Stimulated activated CD4-positive, alpha-beta T cell treated with anti-CD3 and anti-CD28 coated beads, TNF-alpha, amount 100 ng/mL, for 1 hour (primary cell): ENCODE data around the gene TUSC7.

ENCODE experiments used
- DNase-seq, 3 donors: peaks; one replicate each; pipeline ENCODE4 v3.0.0-alpha.2; 2020; ENCODE audit warnings: low read depth in 3 of 3, low spot score in 1 of 3

TUSC7 gene

DNA sequence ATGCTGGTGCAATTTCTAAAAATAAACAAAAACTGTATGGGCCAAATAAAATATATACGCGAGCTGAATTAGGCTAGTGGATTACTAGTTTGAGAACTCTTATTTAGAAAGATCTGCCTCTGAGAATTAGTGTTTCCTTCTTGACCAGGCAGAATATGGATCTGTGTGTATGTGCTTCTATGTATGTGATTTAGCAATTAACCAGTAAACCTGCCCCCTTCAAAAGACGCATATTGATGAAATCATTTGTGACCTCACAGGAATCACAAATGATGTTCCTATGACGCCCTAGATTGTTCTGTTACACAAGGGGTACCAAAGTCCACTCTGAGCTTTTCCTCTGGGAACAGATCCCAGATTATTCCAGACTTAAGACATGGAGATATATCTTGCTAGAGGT lies at the start of gene TUSC7:
Gene TUSC7 (plus strand): TSS at position 301 of the 400 bp plus-strand sequence.
- DNase-seq = no peak

DNA sequence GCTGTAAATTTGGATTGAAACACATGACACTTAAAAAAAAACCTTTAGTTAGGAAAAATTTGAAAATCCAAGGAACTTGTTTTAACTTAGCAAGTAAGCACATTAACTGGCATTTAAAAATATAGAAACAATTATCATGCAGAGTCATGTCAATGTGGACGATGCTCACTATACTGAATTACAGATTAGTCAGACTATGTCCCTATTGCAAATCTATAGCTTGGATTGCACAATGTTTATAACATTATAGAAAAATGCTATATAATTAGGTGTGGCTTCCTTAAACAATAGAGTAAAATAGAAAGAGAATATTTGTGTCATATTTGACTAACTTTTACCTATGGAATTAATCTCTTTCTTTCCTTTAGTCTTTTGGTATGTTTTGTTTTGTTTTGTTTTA lies 48.4 kb upstream of the TUSC7 start:
- no peak for DNase-seq

DNA sequence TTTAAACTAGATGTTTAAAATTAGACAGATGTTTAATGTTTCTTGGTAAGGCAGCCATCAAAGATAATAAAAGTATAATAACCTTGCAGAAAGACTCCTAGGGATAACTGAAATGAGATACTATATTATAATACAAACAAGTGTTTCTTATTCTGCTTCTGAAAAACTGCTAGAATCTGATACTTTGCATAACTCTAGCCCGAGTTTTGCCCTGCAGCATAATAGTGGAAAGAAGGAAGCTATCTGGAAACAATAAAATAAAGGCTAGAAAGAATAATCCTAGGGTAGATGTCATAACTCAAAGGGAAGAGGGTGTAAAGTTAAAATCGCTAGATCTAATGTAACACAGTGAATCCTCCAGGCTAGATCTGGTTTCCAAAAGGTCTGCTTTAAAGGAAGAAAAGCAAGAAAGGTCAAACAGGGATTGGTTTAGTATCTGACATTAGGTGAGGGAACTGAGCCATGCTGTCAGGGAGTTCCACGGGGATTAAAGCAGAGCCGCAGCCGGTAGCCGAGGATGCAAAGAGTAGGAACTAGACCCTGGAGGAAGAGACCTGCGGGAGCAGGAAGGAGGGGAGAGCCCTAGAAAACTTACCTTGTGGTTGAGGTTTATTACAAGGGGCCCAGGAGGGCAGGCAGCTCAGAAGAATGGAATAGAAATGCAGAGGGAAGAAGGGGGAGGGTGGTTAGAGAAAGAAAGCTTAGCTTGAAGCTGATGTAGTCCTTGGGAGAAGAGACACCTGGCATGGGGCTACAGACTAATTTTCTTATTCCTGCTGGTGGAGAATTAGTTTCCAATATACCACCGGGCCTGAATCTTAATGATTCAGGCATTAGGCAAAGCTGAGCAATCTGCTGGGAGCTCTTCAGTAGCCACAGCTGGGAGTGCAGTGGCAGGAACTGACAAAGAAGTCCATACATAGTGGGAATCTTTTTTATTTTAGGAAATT lies 46.1 kb upstream of the TUSC7 start:
- DNase-seq = no peak

DNA sequence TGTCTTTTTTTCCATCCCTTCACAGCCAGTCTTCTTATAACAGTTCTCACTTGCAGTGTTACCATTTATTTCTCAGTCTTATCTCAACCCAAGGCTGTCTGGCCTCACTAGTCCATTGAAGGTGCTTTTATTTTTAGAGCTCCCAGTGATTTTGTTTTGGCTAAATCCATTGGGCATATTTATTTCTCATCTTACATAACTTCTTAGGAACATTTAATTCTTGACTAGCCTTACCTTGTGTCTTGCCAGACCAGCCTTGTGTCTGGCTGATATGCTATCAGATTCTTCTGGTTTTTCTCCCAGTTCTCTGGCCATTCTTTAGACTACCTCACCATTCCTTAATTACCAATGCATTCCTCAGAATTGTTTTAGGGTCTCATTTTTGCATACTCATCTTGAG lies 42.3 kb upstream of the TUSC7 start:
- no peak for DNase-seq

DNA sequence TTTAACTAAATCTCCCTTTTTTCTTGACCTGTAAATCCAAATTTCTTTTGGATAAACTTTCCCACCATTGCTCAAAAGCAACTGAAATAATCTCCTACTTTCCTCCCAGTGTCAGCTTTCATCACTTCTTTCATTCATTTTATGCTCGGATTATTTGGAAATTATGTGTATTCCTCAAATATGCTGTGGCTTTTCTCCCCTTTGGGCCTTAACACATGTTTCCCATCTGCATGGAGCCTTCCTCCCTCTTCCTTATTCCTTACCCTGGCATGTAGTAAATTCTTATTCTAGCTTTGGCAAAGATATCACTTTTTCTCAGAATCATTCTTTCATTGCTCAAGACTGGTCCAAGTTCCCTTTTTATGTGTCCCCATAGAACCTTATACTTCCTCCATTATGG lies 41.8 kb upstream of the TUSC7 start:
- no peak for DNase-seq

DNA sequence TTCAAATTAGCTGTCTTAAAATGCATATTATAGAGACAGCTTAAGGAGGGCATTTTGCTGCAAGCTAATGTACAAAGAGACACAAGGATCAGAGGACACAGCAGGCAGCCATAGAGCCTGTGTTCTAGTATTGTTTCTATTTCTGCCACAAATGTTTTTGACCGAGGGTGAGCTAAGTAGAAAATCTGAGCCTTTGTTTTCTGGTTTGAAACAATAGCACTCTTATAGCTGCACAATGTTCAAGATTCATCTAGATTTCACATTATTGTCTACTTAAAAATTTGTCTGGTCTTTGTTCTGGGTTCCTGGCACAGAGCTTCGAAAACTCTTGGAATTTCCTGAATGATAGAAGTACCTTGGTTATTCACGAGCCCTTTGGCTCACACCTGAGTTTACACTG lies 40.0 kb upstream of the TUSC7 start:
- DNase-seq = no peak

DNA sequence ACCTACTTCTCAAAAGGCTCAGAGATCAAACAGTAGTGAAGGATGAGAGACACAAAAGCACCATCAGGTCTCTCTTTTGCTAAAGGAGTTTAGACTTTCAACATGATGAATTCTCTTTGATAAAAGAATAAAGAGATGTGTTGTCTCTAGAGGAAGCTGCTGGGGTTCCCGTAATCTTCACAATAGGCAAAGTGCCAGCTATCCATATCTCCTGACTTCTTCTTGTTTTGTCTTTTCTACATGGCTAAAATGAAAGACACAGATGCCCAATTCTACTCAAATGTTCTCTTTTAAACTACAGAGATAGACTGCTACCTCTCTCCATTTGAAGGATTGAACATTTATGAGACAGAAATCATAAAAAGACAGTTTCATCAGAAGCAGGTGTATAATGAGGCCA lies 38.4 kb upstream of the TUSC7 start:
- DNase-seq = no peak

DNA sequence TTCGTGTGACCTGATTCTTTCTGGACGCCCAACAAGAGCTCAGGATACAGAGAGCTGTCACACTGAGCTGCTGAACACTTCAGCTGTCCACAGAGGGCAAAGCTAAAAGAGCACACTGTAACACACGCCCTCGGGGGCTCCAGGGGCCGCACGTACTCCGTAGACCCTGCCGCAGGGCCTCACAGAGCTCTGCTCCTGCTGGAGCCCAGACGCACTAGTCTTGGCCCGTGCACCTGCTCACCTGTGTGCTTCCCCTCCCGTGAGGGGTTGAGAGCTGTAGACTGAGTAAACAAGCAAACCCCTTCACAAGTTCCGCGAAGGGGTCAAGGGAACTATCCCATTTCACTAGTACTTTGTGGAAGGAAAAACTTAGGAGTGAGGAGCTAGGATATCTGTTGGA lies 30.7 kb upstream of the TUSC7 start:
- no peak for DNase-seq

DNA sequence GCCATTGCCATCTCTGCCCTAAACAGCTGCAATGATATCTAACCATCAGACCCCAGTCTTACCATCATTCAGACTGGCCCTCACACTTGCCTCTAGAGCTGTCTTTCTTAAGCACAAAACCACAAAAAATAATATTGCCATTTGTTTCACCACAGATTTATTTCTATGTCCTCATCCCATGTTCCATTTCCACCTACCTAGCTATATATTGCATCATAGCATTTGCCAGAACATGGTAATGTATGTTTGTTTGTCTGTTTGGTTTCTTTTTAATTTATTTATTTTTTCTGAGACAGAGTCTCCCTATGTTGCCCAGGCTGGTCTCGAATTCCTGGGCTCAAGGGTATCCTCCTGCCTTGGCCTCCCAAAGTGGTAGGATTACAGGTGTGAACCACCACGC lies 18.5 kb upstream of the TUSC7 start:
- no peak for DNase-seq

DNA sequence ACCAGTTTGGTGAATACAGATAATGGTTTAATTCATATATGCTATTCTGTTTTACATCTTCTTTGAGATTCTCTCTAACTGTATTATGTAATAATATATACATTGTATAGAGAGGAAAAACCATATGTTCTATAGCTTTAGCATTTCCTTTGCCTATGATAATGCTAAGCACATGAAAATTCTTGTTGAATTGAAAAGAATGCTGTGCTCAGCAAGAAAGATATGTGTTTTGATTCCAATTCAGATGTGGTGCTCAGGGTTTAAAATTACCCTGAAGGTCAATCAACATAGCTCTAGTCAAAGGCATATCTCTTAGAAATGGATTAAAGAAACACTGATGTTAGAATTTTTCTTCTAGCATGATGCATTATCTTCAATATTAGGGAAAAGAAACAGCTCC lies 8.5 kb upstream of the TUSC7 start:
- DNase-seq = no peak

DNA sequence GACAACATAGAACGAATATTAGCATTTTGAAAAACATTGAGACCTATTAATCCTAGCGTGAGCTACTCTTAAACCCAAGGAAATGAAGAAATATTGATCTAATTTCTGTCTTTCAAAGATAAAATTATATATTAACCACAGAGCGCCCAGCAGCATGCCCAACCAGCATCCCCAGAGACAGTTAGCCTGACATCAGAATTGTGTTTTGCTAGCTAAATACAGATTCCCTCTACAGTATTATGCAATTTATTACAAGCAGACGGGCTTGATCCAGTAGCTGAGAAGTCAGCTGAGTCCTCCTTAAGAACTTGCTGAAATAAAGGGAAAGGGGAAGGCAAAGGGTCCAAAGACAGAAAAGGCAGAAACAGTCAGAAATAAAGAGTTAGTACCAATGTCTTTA lies 7.2 kb upstream of the TUSC7 start:
- DNase-seq = no peak

DNA sequence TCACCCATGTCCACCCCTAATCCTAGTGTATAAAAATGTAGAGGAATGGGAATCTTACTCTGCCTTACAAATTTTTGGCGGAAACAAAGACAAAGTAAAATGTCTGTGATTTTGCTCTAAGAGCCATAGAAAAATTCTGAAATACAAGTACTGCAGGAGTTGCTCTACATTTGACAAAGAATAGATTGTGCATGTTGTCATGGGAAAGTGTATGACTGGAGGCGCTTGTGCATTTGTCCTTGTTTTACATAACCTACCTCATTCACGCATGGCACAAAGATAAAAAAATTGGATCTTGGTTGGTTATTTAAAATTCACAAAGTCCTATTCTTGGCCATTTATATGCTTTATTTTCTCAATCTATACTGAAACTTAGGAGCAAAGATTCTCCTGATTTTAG lies 2.0 kb upstream of the TUSC7 start:
- no peak for DNase-seq

DNA sequence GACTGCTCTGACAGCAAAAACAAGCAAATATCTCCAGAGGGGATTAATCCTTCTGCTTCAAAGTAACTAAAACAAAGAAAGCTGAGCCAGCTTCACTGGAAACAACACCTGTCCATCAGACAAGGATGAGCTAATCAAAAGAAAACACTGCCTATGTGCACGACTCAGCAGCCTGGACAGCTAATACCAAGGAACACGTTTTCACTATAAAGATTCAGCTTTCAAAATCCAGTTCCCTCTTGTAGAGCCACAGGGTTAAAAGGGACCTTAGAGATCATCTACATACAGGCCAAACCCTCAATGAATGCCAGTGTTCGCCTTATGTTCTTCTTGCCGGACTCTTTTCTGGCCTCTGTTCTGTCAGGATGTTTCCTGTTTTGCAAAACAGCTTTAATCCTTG lies 6.9 kb downstream of the TUSC7 start:
- no peak for DNase-seq

DNA sequence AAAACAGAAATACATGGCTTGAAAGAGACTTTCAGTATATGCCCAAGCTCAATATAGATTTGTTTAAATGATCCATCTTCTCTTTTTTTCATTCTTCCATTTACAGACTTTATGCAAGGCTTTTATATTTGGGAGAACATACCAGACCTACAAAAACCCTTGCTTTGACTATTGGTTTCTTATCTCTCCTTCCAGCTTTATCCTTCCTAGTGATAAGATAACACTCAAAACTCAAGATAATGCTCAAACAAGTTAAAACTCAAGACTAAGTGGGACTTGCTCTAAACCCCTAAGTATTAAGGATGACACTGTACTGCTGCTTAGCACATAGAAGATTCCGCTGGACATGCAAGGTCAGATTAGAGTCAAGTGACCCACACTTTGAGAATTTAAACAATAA lies 8.0 kb downstream of the TUSC7 start:
- DNase-seq = no peak

DNA sequence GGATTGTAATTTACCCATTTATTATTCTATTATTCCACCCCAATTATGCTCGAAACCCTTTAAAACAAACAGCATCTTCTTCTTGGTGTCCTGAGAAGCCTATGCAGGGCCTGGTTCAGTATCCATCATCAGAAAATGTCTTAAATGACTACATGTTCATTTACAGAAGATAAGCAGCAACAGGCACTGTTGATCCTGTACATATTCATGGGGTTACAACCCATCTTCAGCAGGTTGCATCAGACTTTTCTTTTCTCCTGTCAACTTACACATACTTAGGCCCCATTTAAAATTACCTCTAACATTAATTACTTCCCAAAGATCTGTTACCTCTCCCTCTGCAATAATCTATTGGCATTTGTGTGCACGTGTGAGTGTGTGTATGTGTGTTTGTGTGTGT lies 18.9 kb downstream of the TUSC7 start:
- no peak for DNase-seq

DNA sequence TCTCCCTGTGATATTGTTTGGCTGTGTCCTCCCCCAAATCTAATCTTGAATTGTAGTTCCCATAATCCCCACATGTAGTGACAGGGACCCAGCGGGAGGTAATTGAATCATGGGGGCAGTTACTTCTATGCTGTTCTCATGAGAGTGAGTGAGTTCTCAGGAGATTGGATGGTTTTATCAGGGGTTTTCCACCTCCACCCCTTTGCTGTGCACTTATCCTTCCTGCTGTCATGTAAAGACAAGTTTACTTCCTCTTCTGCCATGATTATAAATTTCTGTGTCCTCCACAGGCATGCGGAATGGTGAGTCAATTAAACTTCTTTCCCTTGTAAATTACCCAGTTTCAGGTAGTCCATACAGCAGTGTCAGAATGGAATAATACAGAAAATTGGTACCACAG lies 24.7 kb downstream of the TUSC7 start:
- no peak for DNase-seq

DNA sequence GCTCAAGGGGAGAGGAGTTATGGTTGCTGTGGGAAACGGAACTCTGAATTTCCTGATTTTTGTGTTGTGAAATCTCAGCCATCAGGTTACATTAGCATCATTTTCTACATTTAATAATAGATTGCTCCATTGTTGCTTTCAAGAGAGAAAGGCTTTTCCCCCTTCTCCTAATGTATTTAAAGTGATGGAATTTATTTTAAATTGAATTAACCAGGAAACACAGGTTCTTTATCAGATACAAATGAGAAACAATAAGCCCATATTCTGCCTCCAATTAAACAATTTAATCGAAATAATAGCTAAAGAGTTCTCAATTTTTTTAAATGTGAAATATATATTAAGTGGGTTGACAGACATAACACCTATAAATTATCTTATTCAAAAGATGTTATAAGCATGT lies 30.1 kb downstream of the TUSC7 start:
- DNase-seq = no peak

DNA sequence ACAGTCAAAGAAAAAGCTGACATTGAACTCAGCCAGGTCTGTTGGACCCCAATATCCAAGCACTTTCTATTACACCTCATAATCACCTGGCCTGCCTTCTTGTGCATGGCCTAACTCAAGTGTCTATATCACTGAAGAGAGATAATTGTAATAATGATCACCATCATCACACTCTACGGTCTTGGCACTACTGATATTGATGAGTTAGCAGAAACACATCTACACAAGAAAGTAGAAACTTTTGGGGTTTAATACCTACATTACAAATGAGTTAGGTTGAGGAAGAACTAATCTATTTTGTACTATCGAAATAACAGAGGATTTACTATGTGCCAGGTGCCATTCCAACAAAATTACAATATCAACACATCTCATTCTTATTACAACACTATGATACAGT lies 30.7 kb downstream of the TUSC7 start:
- DNase-seq = no peak

DNA sequence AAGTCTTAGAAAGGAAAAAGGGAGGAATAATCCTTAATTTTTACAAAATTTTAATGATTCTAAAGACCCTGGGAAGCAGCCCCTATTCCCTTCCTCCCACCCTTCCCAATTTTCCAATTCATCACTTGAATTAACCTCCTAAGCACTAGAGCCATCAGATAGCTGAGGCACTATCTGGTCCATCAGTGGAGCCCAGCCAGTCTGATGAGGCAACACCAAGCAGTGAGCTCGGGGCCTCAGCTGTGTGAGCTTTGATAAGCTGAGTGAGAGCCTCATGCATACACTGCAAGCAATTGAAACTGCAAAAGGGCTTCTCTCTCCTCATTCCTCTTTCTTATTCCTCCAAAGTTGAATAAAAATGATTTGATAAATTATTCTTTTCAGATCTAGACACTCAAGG lies 31.9 kb downstream of the TUSC7 start:
- no peak for DNase-seq

DNA sequence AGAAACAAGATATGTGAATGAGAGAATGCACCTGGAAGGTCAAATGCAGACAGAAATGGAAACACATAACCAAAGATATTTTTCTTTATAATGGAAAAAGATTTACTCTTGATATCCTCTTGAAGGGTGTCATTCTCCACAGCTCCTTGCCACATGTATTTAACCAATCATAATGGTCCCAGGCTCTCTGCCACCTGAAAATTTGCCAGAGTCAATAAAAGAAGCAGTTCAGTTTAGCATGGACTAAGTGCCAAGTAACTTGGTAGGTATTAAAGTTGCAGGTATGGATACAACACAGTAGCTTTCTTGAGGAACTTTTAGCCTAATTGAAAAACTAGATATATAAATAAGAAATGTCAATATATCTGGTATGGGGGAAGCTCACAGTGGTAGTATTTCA lies 33.5 kb downstream of the TUSC7 start:
- no peak for DNase-seq

DNA sequence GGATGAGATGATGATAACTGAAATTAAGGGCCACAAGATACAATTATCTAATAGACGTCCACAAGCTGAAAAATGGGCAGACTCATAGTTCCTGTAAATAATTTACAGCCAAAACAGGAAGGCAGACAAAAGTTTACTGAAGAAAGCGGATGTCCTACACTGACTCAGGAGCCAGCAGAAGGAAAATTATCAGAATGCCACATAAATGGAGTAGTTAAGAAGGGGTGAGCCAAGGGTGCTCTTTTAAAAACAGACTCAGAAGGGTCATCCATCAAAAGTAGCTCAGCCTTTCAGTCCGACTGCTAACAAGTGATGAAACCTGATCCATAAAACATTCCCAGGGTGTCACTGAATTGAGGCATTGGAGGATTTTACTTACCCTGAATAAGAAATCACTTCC lies 39.8 kb downstream of the TUSC7 start:
- no peak for DNase-seq

DNA sequence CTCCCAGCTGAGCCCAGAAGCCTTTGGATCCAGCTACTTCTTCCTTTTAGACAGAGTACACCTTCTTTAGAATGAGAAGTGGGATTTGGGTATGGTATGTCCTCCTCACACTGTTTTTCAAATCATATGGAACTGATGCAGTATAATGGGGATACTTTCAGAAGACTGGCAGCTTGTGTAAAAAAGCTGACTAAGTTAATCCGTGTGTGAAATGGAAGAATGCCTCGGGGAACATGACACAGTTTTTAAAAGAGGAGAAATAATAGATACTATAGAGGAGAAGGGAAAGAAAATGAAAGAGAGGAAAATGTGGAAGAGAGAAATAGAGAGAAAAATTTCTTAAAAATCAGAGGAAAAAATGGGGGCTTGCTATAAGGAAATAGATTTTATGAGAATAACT lies 47.7 kb downstream of the TUSC7 start:
- DNase-seq = no peak

DNA sequence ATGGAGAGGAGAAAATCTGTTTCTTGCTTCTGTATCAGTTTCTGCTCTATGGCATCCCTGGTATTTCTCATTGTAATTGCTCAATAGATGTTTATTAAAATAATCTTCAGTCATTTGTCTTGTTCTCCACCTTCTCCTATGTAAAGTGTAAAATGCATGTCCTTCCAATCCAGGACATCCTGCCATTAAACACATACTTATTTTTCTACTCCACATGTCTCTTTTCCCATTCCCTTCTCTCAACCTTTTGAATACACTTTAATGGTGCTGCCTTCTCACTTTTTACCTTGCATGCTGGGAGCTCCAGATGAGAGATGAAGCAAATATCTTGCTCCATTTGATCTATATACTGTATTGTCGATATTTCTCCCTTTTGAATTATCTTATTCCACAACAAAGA lies 49.7 kb downstream of the TUSC7 start:
- no peak for DNase-seq
